Neuronal stem cell (in vitro differentiated cells): ENCODE measurements around the gene AMFR.

Experiments
- DNase-seq: peaks from one replicate; pipeline ENCODE4 v3.0.0-alpha.2; 2013; ENCODE audit warnings: low spot score
- H2AFZ ChIP-seq: one replicate; pipeline ENCODE4 v1.6.1; 2013; ENCODE audit warnings: mild to moderate bottlenecking, low read length, inconsistent platforms
- H2AK5ac ChIP-seq: 2 replicates; pipeline ENCODE4 v1.6.1; 2013; ENCODE audit warnings: low read depth, mild to moderate bottlenecking, inconsistent platforms, low read length, moderate library complexity, mixed read lengths
- H2BK120ac ChIP-seq: 2 replicates; pipeline ENCODE4 v1.6.1; 2013; ENCODE audit warnings: low read depth, mild to moderate bottlenecking, inconsistent platforms, low read length, moderate library complexity, mixed read lengths
- H2BK12ac ChIP-seq: one replicate; pipeline ENCODE4 v1.6.1; 2013; ENCODE audit warnings: low read length, inconsistent platforms
- H2BK15ac ChIP-seq: 2 replicates; pipeline ENCODE4 v1.6.1; 2013; ENCODE audit warnings: mild to moderate bottlenecking, low read length, inconsistent platforms, mixed read lengths
- H2BK5ac ChIP-seq: one replicate; pipeline ENCODE4 v1.6.1; 2013; ENCODE audit warnings: inconsistent platforms, mild to moderate bottlenecking, low read length, moderate library complexity
- H3K14ac ChIP-seq: one replicate; pipeline ENCODE4 v1.6.1; 2013; ENCODE audit warnings: low read length, inconsistent platforms
- H3K18ac ChIP-seq: 2 replicates; pipeline ENCODE4 v1.6.1; 2013; ENCODE audit warnings: low read length, inconsistent platforms
- H3K23ac ChIP-seq: 2 replicates; pipeline ENCODE4 v1.6.1; 2013; ENCODE audit warnings: low read depth, mild to moderate bottlenecking, mixed read lengths, low read length, inconsistent platforms; ENCODE audit not compliant: poor library complexity
- H3K27ac ChIP-seq: replicated peaks from 3 replicates; pipeline ENCODE4 v1.5.1; 2013; ENCODE audit warnings: low read length, inconsistent platforms
- H3K27me3 ChIP-seq, 3 experiments: 2 replicates each; pipeline ENCODE4 v1.6.1; 2013; ENCODE audit warnings: low read length in 3 of 3, mild to moderate bottlenecking in 2 of 3, inconsistent platforms in 1 of 3, low read depth in 1 of 3, mixed read lengths in 1 of 3, moderate library complexity in 1 of 3; ENCODE audit not compliant: control insufficient read depth in 3 of 3, insufficient read depth in 3 of 3
- H3K36me3 ChIP-seq, 2 donors: replicated peaks in 1 of 2; 2 replicates each; pipeline ENCODE4 v1.6.1; 2013; ENCODE audit warnings: low read length in 2 of 2; ENCODE audit not compliant: control insufficient read depth in 2 of 2, insufficient read depth in 2 of 2
- H3K4ac ChIP-seq: 2 replicates; pipeline ENCODE4 v1.6.1; 2013; ENCODE audit warnings: inconsistent platforms, mild to moderate bottlenecking, low read length, moderate library complexity
- H3K4me1 ChIP-seq, 2 donors: 1 replicate in 1 of 2; 2 replicates in 1 of 2; pipeline ENCODE4 v1.6.1; 2013; ENCODE audit warnings: low read length in 2 of 2, low read depth in 1 of 2; ENCODE audit not compliant: control insufficient read depth in 2 of 2, insufficient read depth in 1 of 2
- H3K4me2 ChIP-seq: one replicate; pipeline ENCODE4 v1.6.1; 2013; ENCODE audit warnings: mild to moderate bottlenecking, low read length, inconsistent platforms; ENCODE audit not compliant: insufficient read depth, poor library complexity, severe bottlenecking
- H3K4me3 ChIP-seq, 2 donors: 2 replicates each; pipeline ENCODE4 v1.5.1; 2013; ENCODE audit warnings: low read length in 2 of 2, mild to moderate bottlenecking in 2 of 2, inconsistent platforms in 1 of 2, moderate library complexity in 1 of 2
- H3K79me1 ChIP-seq: one replicate; pipeline ENCODE4 v1.6.1; 2013; ENCODE audit warnings: low read depth, mild to moderate bottlenecking, inconsistent platforms, low read length, moderate library complexity
- H3K9ac ChIP-seq: one replicate; pipeline ENCODE4 v1.6.1; 2013; ENCODE audit warnings: mild to moderate bottlenecking, low read depth, low read length, inconsistent platforms; ENCODE audit not compliant: poor library complexity
- H3K9me3 ChIP-seq, 2 donors: replicated peaks in 1 of 2; 2 replicates each; pipeline versions ENCODE3 to v1.6.1; 2013; ENCODE audit warnings: low read length in 2 of 2, mild to moderate bottlenecking in 2 of 2, inconsistent platforms in 1 of 2, low read depth in 1 of 2, mixed read lengths in 1 of 2, moderate library complexity in 1 of 2; ENCODE audit not compliant: control insufficient read depth in 2 of 2, insufficient read depth in 1 of 2
- H4K8ac ChIP-seq: one replicate; pipeline ENCODE4 v1.6.1; 2013; ENCODE audit warnings: low read depth, mild to moderate bottlenecking, inconsistent platforms, low read length, moderate library complexity
- H4K91ac ChIP-seq: one replicate; pipeline ENCODE4 v1.6.1; 2013; ENCODE audit warnings: low read length, low read depth, mild to moderate bottlenecking, inconsistent platforms; ENCODE audit not compliant: poor library complexity
- WGBS, 2 donors: extraction: QIAGEN DNeasy Blood & Tissue Kit; methylation state at CpG; one replicate each; pipeline ENCODE4 v1.1.7; 2013; ENCODE audit warnings: missing lambda C conversion rate in 2 of 2, mixed read lengths in 1 of 2; ENCODE audit not compliant: insufficient read length in 2 of 2, insufficient replicate concordance in 1 of 2; ENCODE audit errors: extremely low coverage in 2 of 2; 5-methylcytosine and 5-hydroxymethylcytosine counted together

Gene AMFR

GRCh38 chr16:56336071-56336688, 89.2 kb downstream of the AMFR start:
- H3K9me3 ChIP-seq, result no peaks in the 10 kb centered on the region
- H3K27ac ChIP-seq, result no peak overlapping the region
- no peak overlapping the region for H2BK12ac ChIP-seq
- no peak overlapping the region for H2BK5ac ChIP-seq
- no peak overlapping the region for H4K8ac ChIP-seq
- H3K18ac ChIP-seq, result no peak overlapping the region
- no peak overlapping the region for H4K91ac ChIP-seq
- no peak overlapping the region for H3K4ac ChIP-seq
- no peak overlapping the region for H2AFZ ChIP-seq
- peaks cover 0 to 5% of the 10 kb centered on the region in 2 donors for H3K4me1 ChIP-seq
- no peak overlapping the region for H3K4me3 ChIP-seq
- H3K27me3 ChIP-seq, result peaks cover 0 to 12% (median 0%) of the 10 kb centered on the region in 3 experiments
- no peak overlapping the region for H3K4me2 ChIP-seq
- H3K9ac ChIP-seq, result no peak overlapping the region
- no peak overlapping the region for H3K14ac ChIP-seq
- H3K79me1 ChIP-seq, result no peaks in the 10 kb centered on the region
- H2BK15ac ChIP-seq, result no peak overlapping the region
- H2BK120ac ChIP-seq, result no peak overlapping the region
- no peak overlapping the region for H3K23ac ChIP-seq
- WGBS, 2 donors, result no CpG with 5 or more reads among the region's 8 CpGs
- H2AK5ac ChIP-seq, result peak overlapping the region; percentile 60
- no peaks in the 10 kb centered on the region for H3K36me3 ChIP-seq
- DNase-seq, result no peak

- Histone ChIP-seq H2BK15ac (no peak overlapping the region), H3K14ac (peak overlapping the region; percentile 50), H3K4me3 (no peak overlapping the region), H3K23ac (peak overlapping the region; percentile 85), H2AFZ (no peak overlapping the region), H3K36me3 (no peaks in the 10 kb centered on the region), H2BK5ac (peak overlapping the region; percentile 56), H3K9ac (no peak overlapping the region), H3K4me1 (peaks cover 0 to 5% of the 10 kb centered on the region in 2 donors), H4K91ac (no peak overlapping the region), H3K18ac (peak overlapping the region; percentile 73), H2BK12ac (no peak overlapping the region), H2AK5ac (no peak overlapping the region), H3K27me3 (peaks cover 0 to 23% (median 0%) of the 10 kb centered on the region in 3 experiments), H3K27ac (no peak overlapping the region), H3K4ac (no peak overlapping the region), H3K4me2 (no peak overlapping the region), H2BK120ac (no peak overlapping the region), H3K79me1 (no peaks in the 10 kb centered on the region), H3K9me3 (no peaks in the 10 kb centered on the region), H4K8ac (no peak overlapping the region)
- DNase-seq, result no peak
- no CpG with 5 or more reads among the region's 9 CpGs for WGBS, 2 donors
These were observed 90.6 kb downstream of the AMFR start for GRCh38 chr16:56334761-56335160.

GRCh38 chr16:56332464-56333079, 92.8 kb downstream of the AMFR start:
- H2BK120ac ChIP-seq, result no peak overlapping the region
- peak overlapping the region; percentile 74 for H3K14ac ChIP-seq

GRCh38 chr16:56331915-56332314, 93.4 kb downstream of the AMFR start:
- Histone ChIP-seq H3K27ac (no peak overlapping the region), H3K23ac (no peak overlapping the region), H3K9me3 (no peaks in the 10 kb centered on the region), H3K79me1 (no peaks in the 10 kb centered on the region), H3K18ac (peak overlapping the region; percentile 13), H3K14ac (no peak overlapping the region), H3K4me1 (peaks cover 0 to 5% of the 10 kb centered on the region in 2 donors), H2AK5ac (peak overlapping the region; percentile 43), H3K4ac (no peak overlapping the region), H4K91ac (no peak overlapping the region), H3K4me2 (no peak overlapping the region), H2BK15ac (peak overlapping the region; percentile 6), H2BK12ac (peak overlapping the region; percentile 75), H3K4me3 (no peak overlapping the region), H2AFZ (no peak overlapping the region), H2BK120ac (no peak overlapping the region), H3K27me3 (peaks cover 0 to 39% (median 0%) of the 10 kb centered on the region in 3 experiments), H4K8ac (no peak overlapping the region), H3K36me3 (no peaks in the 10 kb centered on the region), H3K9ac (no peak overlapping the region), H2BK5ac (peak overlapping the region; percentile 83)
- no peak for DNase-seq
- no CpG with 5 or more reads among the region's 8 CpGs for WGBS, 2 donors

More at GRCh38 chr16:56332464-56333079, 92.8 kb downstream of the AMFR start:
- H3K4me3 ChIP-seq, result no peak overlapping the region
- no peak overlapping the region for H4K91ac ChIP-seq
- no CpG with 5 or more reads among the region's 16 CpGs for WGBS, 2 donors
- H2AK5ac ChIP-seq, result peak overlapping the region; percentile 50
- no peak overlapping the region for H3K9ac ChIP-seq
- peak overlapping the region; percentile 6 for H2BK15ac ChIP-seq
- peak overlapping the region; percentile 86 for H2AFZ ChIP-seq
- H3K79me1 ChIP-seq, result no peaks in the 10 kb centered on the region
- peaks cover 0 to 5% of the 10 kb centered on the region in 2 donors for H3K4me1 ChIP-seq
- DNase-seq, result no peak
- H3K4me2 ChIP-seq, result no peak overlapping the region
- H3K18ac ChIP-seq, result peak overlapping the region; percentile 58
- no peak overlapping the region for H3K4ac ChIP-seq
- no peaks in the 10 kb centered on the region for H3K36me3 ChIP-seq
- no peaks in the 10 kb centered on the region for H3K9me3 ChIP-seq
- no peak overlapping the region for H2BK12ac ChIP-seq
- no peak overlapping the region for H3K27ac ChIP-seq
- peaks cover 0 to 33% (median 0%) of the 10 kb centered on the region in 3 experiments for H3K27me3 ChIP-seq
- no peak overlapping the region for H4K8ac ChIP-seq
- H2BK5ac ChIP-seq, result no peak overlapping the region
- H3K23ac ChIP-seq, result no peak overlapping the region
